ENCODE measurements around the gene RAB8B.

Gene RAB8B

GRCh38 chr15:63188926-63189871, at the start of gene RAB8B:
Gene RAB8B, plus strand, starts transcription at chr15:63189606. Its CDS starts 19 bp downstream, at chr15:63189625.
- H3K36me3 Mint-ChIP-seq (ENCODE audit: low read depth) = peaks cover 11% of the 10 kb centered on the region
- H3K27ac Mint-ChIP-seq = peak within 1 kb of the TSS; percentile 90
- H3K27me3 Mint-ChIP-seq (ENCODE audit: low read depth) = peaks cover 15% of the 10 kb centered on the region
- H3K4me3 Mint-ChIP-seq = peak within 1 kb of the TSS; percentile 95
- no peaks in the 10 kb centered on the region for H3K9me3 Mint-ChIP-seq
- peaks cover 45% of the 10 kb centered on the region for H3K4me1 Mint-ChIP-seq (ENCODE audit: low read depth)

- Mint-ChIP-seq H3K27me3 (ENCODE audit: low read depth) (no peaks in the 10 kb centered on the region), H3K9me3 (no peaks in the 10 kb centered on the region), H3K4me1 (ENCODE audit: low read depth) (peaks cover 5% of the 10 kb centered on the region), H3K27ac (no peak overlapping the region), H3K36me3 (ENCODE audit: low read depth) (peaks cover 31% of the 10 kb centered on the region), H3K4me3 (no peak overlapping the region)
Measured at GRCh38 chr15:63140936-63141335, 48.5 kb upstream of the RAB8B start.

GRCh38 chr15:63145426-63145825, 44.0 kb upstream of the RAB8B start:
- H3K36me3 Mint-ChIP-seq (ENCODE audit: low read depth) = peaks cover 39% of the 10 kb centered on the region
- H3K27me3 Mint-ChIP-seq (ENCODE audit: low read depth) = no peaks in the 10 kb centered on the region
- no peaks in the 10 kb centered on the region for H3K9me3 Mint-ChIP-seq
- H3K27ac Mint-ChIP-seq = no peak overlapping the region
- H3K4me1 Mint-ChIP-seq (ENCODE audit: low read depth) = peaks cover 6% of the 10 kb centered on the region
- no peak overlapping the region for H3K4me3 Mint-ChIP-seq

- Mint-ChIP-seq H3K4me3 (no peak overlapping the region), H3K9me3 (no peaks in the 10 kb centered on the region), H3K27me3 (ENCODE audit: low read depth) (no peaks in the 10 kb centered on the region), H3K4me1 (ENCODE audit: low read depth) (peaks cover 9% of the 10 kb centered on the region), H3K36me3 (ENCODE audit: low read depth) (peaks cover 35% of the 10 kb centered on the region), H3K27ac (no peak overlapping the region)
Measured at GRCh38 chr15:63146684-63147083, 42.7 kb upstream of the RAB8B start.

GRCh38 chr15:63151665-63152064, 37.7 kb upstream of the RAB8B start:
- Mint-ChIP-seq H3K27ac (no peak overlapping the region), H3K4me3 (no peak overlapping the region), H3K27me3 (ENCODE audit: low read depth) (no peaks in the 10 kb centered on the region), H3K9me3 (no peaks in the 10 kb centered on the region), H3K4me1 (ENCODE audit: low read depth) (peaks cover 21% of the 10 kb centered on the region), H3K36me3 (ENCODE audit: low read depth) (peaks cover 32% of the 10 kb centered on the region)

GRCh38 chr15:63155486-63155885, 33.9 kb upstream of the RAB8B start:
- peaks cover 16% of the 10 kb centered on the region for H3K4me1 Mint-ChIP-seq (ENCODE audit: low read depth)
- peaks cover 27% of the 10 kb centered on the region for H3K36me3 Mint-ChIP-seq (ENCODE audit: low read depth)
- no peaks in the 10 kb centered on the region for H3K9me3 Mint-ChIP-seq
- H3K4me3 Mint-ChIP-seq = peak overlapping the region; percentile 69
- H3K27me3 Mint-ChIP-seq (ENCODE audit: low read depth) = no peaks in the 10 kb centered on the region
- H3K27ac Mint-ChIP-seq = peak overlapping the region; percentile 57

- Mint-ChIP-seq H3K27ac (peak overlapping the region; percentile 98), H3K4me1 (ENCODE audit: low read depth) (peaks cover 16% of the 10 kb centered on the region), H3K4me3 (peak overlapping the region; percentile 99), H3K9me3 (no peaks in the 10 kb centered on the region), H3K27me3 (ENCODE audit: low read depth) (no peaks in the 10 kb centered on the region), H3K36me3 (ENCODE audit: low read depth) (peaks cover 27% of the 10 kb centered on the region)
Measured at GRCh38 chr15:63156086-63156710, 33.2 kb upstream of the RAB8B start.

GRCh38 chr15:63156755-63157117, 32.7 kb upstream of the RAB8B start:
- Mint-ChIP-seq H3K27ac (peak overlapping the region; percentile 98), H3K27me3 (ENCODE audit: low read depth) (no peaks in the 10 kb centered on the region), H3K36me3 (ENCODE audit: low read depth) (peaks cover 24% of the 10 kb centered on the region), H3K9me3 (no peaks in the 10 kb centered on the region), H3K4me1 (ENCODE audit: low read depth) (peaks cover 14% of the 10 kb centered on the region), H3K4me3 (peak overlapping the region; percentile 99)

GRCh38 chr15:63157118-63157843, 32.1 kb upstream of the RAB8B start, which contains the start of gene RPS27L:
Gene RPS27L, minus strand, starts transcription at chr15:63157477. Its CDS starts 72 bp downstream, at chr15:63157405.
- H3K27ac Mint-ChIP-seq = peak within 1 kb of the TSS; percentile 98
- peak within 1 kb of the TSS; percentile 99 for H3K4me3 Mint-ChIP-seq
- no peaks in the 10 kb centered on the region for H3K27me3 Mint-ChIP-seq (ENCODE audit: low read depth)
- H3K36me3 Mint-ChIP-seq (ENCODE audit: low read depth) = peaks cover 23% of the 10 kb centered on the region
- H3K4me1 Mint-ChIP-seq (ENCODE audit: low read depth) = peaks cover 13% of the 10 kb centered on the region
- H3K9me3 Mint-ChIP-seq = no peaks in the 10 kb centered on the region

- Mint-ChIP-seq H3K9me3 (no peaks in the 10 kb centered on the region), H3K27ac (peak overlapping the region; percentile 94), H3K36me3 (ENCODE audit: low read depth) (peaks cover 18% of the 10 kb centered on the region), H3K4me3 (peak overlapping the region; percentile 84), H3K27me3 (ENCODE audit: low read depth) (no peaks in the 10 kb centered on the region), H3K4me1 (ENCODE audit: low read depth) (peaks cover 10% of the 10 kb centered on the region)
Measured at GRCh38 chr15:63157891-63158431, 31.4 kb upstream of the RAB8B start.

GRCh38 chr15:63160638-63161037, 28.8 kb upstream of the RAB8B start:
- peaks cover 5% of the 10 kb centered on the region for H3K27me3 Mint-ChIP-seq (ENCODE audit: low read depth)
- H3K9me3 Mint-ChIP-seq = no peaks in the 10 kb centered on the region
- peaks cover 5% of the 10 kb centered on the region for H3K4me1 Mint-ChIP-seq (ENCODE audit: low read depth)
- H3K27ac Mint-ChIP-seq = no peak overlapping the region
- H3K36me3 Mint-ChIP-seq (ENCODE audit: low read depth) = peaks cover 9% of the 10 kb centered on the region
- no peak overlapping the region for H3K4me3 Mint-ChIP-seq

- H3K9me3 Mint-ChIP-seq = no peaks in the 10 kb centered on the region
- H3K36me3 Mint-ChIP-seq (ENCODE audit: low read depth) = peaks cover 2% of the 10 kb centered on the region
- H3K27me3 Mint-ChIP-seq (ENCODE audit: low read depth) = peaks cover 5% of the 10 kb centered on the region
- no peak overlapping the region for H3K4me3 Mint-ChIP-seq
- H3K27ac Mint-ChIP-seq = no peak overlapping the region
- peaks cover 3% of the 10 kb centered on the region for H3K4me1 Mint-ChIP-seq (ENCODE audit: low read depth)
Measured at GRCh38 chr15:63163217-63163616, 26.2 kb upstream of the RAB8B start.

GRCh38 chr15:63165166-63165859, 24.1 kb upstream of the RAB8B start:
- Mint-ChIP-seq H3K9me3 (no peaks in the 10 kb centered on the region), H3K27ac (no peak overlapping the region), H3K4me1 (ENCODE audit: low read depth) (peaks cover 3% of the 10 kb centered on the region), H3K27me3 (ENCODE audit: low read depth) (peaks cover 5% of the 10 kb centered on the region), H3K4me3 (no peak overlapping the region), H3K36me3 (ENCODE audit: low read depth) (no peaks in the 10 kb centered on the region)

- peaks cover 8% of the 10 kb centered on the region for H3K27me3 Mint-ChIP-seq (ENCODE audit: low read depth)
- H3K9me3 Mint-ChIP-seq = no peaks in the 10 kb centered on the region
- H3K27ac Mint-ChIP-seq = no peak overlapping the region
- no peak overlapping the region for H3K4me3 Mint-ChIP-seq
- H3K36me3 Mint-ChIP-seq (ENCODE audit: low read depth) = no peaks in the 10 kb centered on the region
- peaks cover 3% of the 10 kb centered on the region for H3K4me1 Mint-ChIP-seq (ENCODE audit: low read depth)
Measured at GRCh38 chr15:63166219-63166618, 23.2 kb upstream of the RAB8B start.
